ENCODE results near the gene ADCYAP1R1.

The ADCYAP1R1 gene

GRCh38 chr7:31102151-31102972 lies 50.3 kb downstream of the ADCYAP1R1 start:
- no peak overlapping the region for H2AFZ ChIP-seq (ENCODE audit: low read depth, low read length)
- no peak for DNase-seq
- H3K4me2 ChIP-seq (ENCODE audit: insufficient read depth, low read length) = no peak overlapping the region
- H3K4me3 ChIP-seq (ENCODE audit: low read depth in 1 of 2, low read length in 2 of 2) = no peak overlapping the region
- TF ChIP-seq CTCF (IDR thresholded peaks at IDR 0.05; ENCODE audit: borderline replicate concordance, extremely low read depth, low read length, poor library complexity, severe bottlenecking) = no peak
- TF ChIP-seq EZH2 (IDR thresholded peaks at IDR 0.05; ENCODE audit: borderline replicate concordance, low read depth, low read length, severe bottlenecking) = no peak
- no peaks in the 10 kb centered on the region for H3K4me1 ChIP-seq (ENCODE audit: insufficient read depth, low read length)
- no peaks in the 10 kb centered on the region for H3K9me3 ChIP-seq (ENCODE audit: insufficient read depth, low read length, severe bottlenecking)
- peaks cover 9% of the 10 kb centered on the region for H3K27me3 ChIP-seq (ENCODE audit: insufficient read depth, low read length, poor library complexity)
- no peaks in the 10 kb centered on the region for H4K20me1 ChIP-seq (ENCODE audit: insufficient read depth, low read length)
- ATAC-seq (ENCODE audit: insufficient read depth, low read depth) = no peak
- H3K79me2 ChIP-seq (ENCODE audit: insufficient read depth, low read length) = no peaks in the 10 kb centered on the region
- H3K27ac ChIP-seq (ENCODE audit: low read length) = no peak overlapping the region
- no peaks in the 10 kb centered on the region for H3K36me3 ChIP-seq (ENCODE audit: insufficient read depth, low read length)
- H3K9ac ChIP-seq (ENCODE audit: low read depth, low read length) = no peak overlapping the region

GRCh38 chr7:31102973-31103850 lies 51.1 kb downstream of the ADCYAP1R1 start:
- H3K27ac ChIP-seq (ENCODE audit: low read length) = no peak overlapping the region
- no peaks in the 10 kb centered on the region for H3K79me2 ChIP-seq (ENCODE audit: insufficient read depth, low read length)
- DNase-seq (no peak), ATAC-seq (ENCODE audit: insufficient read depth, low read depth) (no peak)
- no peak overlapping the region for H3K4me3 ChIP-seq (ENCODE audit: low read depth in 1 of 2, low read length in 2 of 2)
- peaks cover 12% of the 10 kb centered on the region for H3K27me3 ChIP-seq (ENCODE audit: insufficient read depth, low read length, poor library complexity)
- no peak overlapping the region for H2AFZ ChIP-seq (ENCODE audit: low read depth, low read length)
- no peak overlapping the region for H3K4me2 ChIP-seq (ENCODE audit: insufficient read depth, low read length)
- no peak overlapping the region for H3K9ac ChIP-seq (ENCODE audit: low read depth, low read length)
- no peak for TF ChIP-seq CTCF (IDR thresholded peaks at IDR 0.05; ENCODE audit: borderline replicate concordance, extremely low read depth, low read length, poor library complexity, severe bottlenecking)
- TF ChIP-seq EZH2 (IDR thresholded peaks at IDR 0.05; ENCODE audit: borderline replicate concordance, low read depth, low read length, severe bottlenecking) = no peak
- H3K4me1 ChIP-seq (ENCODE audit: insufficient read depth, low read length) = no peaks in the 10 kb centered on the region
- H3K9me3 ChIP-seq (ENCODE audit: insufficient read depth, low read length, severe bottlenecking) = no peaks in the 10 kb centered on the region
- H4K20me1 ChIP-seq (ENCODE audit: insufficient read depth, low read length) = no peaks in the 10 kb centered on the region
- H3K36me3 ChIP-seq (ENCODE audit: insufficient read depth, low read length) = no peaks in the 10 kb centered on the region

- Histone ChIP-seq H3K27me3 (ENCODE audit: insufficient read depth, low read length, poor library complexity) (peaks cover 12% of the 10 kb centered on the region), H3K9me3 (ENCODE audit: insufficient read depth, low read length, severe bottlenecking) (no peaks in the 10 kb centered on the region)
- DNase-seq = no peak
Measured at GRCh38 chr7:31104361-31105255, 52.5 kb downstream of the ADCYAP1R1 start.

More at GRCh38 chr7:31104361-31105255, 52.5 kb downstream of the ADCYAP1R1 start:
- H3K27ac ChIP-seq (ENCODE audit: low read length) = no peak overlapping the region
- H3K36me3 ChIP-seq (ENCODE audit: insufficient read depth, low read length) = no peaks in the 10 kb centered on the region
- H2AFZ ChIP-seq (ENCODE audit: low read depth, low read length) = no peak overlapping the region
- no peak for ATAC-seq (ENCODE audit: insufficient read depth, low read depth)
- TF ChIP-seq EZH2 (IDR thresholded peaks at IDR 0.05; ENCODE audit: borderline replicate concordance, low read depth, low read length, severe bottlenecking) (no peak), CTCF (IDR thresholded peaks at IDR 0.05; ENCODE audit: borderline replicate concordance, extremely low read depth, low read length, poor library complexity, severe bottlenecking) (no peak)
- H3K4me3 ChIP-seq (ENCODE audit: low read depth in 1 of 2, low read length in 2 of 2) = no peak overlapping the region
- no peaks in the 10 kb centered on the region for H3K79me2 ChIP-seq (ENCODE audit: insufficient read depth, low read length)
- no peaks in the 10 kb centered on the region for H4K20me1 ChIP-seq (ENCODE audit: insufficient read depth, low read length)
- H3K9ac ChIP-seq (ENCODE audit: low read depth, low read length) = no peak overlapping the region
- H3K4me1 ChIP-seq (ENCODE audit: insufficient read depth, low read length) = no peaks in the 10 kb centered on the region
- H3K4me2 ChIP-seq (ENCODE audit: insufficient read depth, low read length) = no peak overlapping the region
